Gastroesophageal sphincter (tissue), 3 donors: ENCODE results near the gene SSNA1.

Experiments used
- EP300 ChIP-seq: sonication (generic); formaldehyde crosslinking; IDR thresholded peaks from one replicate; pipeline ENCODE4 v1.6.1; 2017; ENCODE audit warnings: antibody characterized with exemption, mild to moderate bottlenecking
- POLR2A ChIP-seq, 2 donors: fragments of 450-650 bp; IDR thresholded peaks; one replicate each; pipeline ENCODE4 v1.6.1; 2017; ENCODE audit warnings: antibody characterized with exemption in 2 of 2, mild to moderate bottlenecking in 2 of 2, moderate library complexity in 1 of 2
- POLR2AphosphoS5 ChIP-seq: sonication (generic); formaldehyde crosslinking; IDR thresholded peaks from one replicate; pipeline ENCODE4 v1.6.1; 2017; ENCODE audit warnings: antibody characterized with exemption
- TF ChIP-seq, protein P1 (sequence below), 4 experiments: fragments of 200-600 bp in 2 of 4; fragments of 450-650 bp in 2 of 4; sonication (generic) in 1 of 4; IDR thresholded peaks; one replicate each; pipeline ENCODE4 v1.5.1; 2017 to 2019; ENCODE audit warnings: antibody characterized with exemption in 4 of 4, mild to moderate bottlenecking in 2 of 4, moderate library complexity in 2 of 4

DNA sequence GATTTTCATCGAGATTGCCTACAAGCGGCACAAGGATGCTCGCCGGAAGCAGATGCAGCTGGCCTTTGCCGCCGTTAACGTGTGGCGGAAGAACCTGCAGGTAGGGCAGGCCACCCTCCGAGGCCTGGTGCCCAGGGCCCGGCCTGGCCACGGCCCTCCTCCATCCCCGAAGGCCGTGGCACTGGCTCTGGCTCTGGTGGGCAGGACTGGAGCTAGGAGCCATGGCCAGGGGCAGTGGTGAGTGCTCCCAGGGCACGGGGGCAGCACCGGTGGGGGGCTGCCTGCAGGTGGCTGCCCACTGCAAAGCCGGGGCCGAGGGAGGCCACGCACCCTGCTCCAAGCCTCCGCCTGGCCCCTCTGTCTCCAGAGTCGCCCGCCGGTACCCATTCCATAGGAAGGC lies 24.7 kb upstream of the SSNA1 start:
- TF ChIP-seq EP300 (no peak), POLR2AphosphoS5 (no peak), POLR2A (IDR thresholded peaks at IDR 0.05) (no peak)
- TF ChIP-seq, protein P1, sequence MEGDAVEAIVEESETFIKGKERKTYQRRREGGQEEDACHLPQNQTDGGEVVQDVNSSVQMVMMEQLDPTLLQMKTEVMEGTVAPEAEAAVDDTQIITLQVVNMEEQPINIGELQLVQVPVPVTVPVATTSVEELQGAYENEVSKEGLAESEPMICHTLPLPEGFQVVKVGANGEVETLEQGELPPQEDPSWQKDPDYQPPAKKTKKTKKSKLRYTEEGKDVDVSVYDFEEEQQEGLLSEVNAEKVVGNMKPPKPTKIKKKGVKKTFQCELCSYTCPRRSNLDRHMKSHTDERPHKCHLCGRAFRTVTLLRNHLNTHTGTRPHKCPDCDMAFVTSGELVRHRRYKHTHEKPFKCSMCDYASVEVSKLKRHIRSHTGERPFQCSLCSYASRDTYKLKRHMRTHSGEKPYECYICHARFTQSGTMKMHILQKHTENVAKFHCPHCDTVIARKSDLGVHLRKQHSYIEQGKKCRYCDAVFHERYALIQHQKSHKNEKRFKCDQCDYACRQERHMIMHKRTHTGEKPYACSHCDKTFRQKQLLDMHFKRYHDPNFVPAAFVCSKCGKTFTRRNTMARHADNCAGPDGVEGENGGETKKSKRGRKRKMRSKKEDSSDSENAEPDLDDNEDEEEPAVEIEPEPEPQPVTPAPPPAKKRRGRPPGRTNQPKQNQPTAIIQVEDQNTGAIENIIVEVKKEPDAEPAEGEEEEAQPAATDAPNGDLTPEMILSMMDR (IDR thresholded peaks at IDR 0.05) = no peak
